K562 (cell line): Measurements from ENCODE around the gene ANAPC16. TPM values are rescaled to one million over a fixed set of nuclear protein-coding genes. Genes with fewer than 3 reads are reported as not detected.

Experiments used
- ARID1B ChIP-seq: fragments of 450-650 bp; IDR thresholded peaks from 2 replicates; pipeline ENCODE4 v1.6.1; 2016; ENCODE audit warnings: antibody characterized with exemption, mild to moderate bottlenecking, inconsistent platforms
- EWSR1 ChIP-seq: fragments of 450-650 bp; IDR thresholded peaks from 2 replicates; pipeline ENCODE4 v1.6.1; 2018; ENCODE audit warnings: borderline replicate concordance, mild to moderate bottlenecking, low read depth, moderate library complexity; ENCODE audit not compliant: partially characterized antibody
- FIP1L1 ChIP-seq: fragments of 200-400 bp; formaldehyde crosslinking; IDR thresholded peaks from 2 replicates; pipeline ENCODE4 v1.6.1; 2018; ENCODE audit warnings: mild to moderate bottlenecking, low read depth, low read length; ENCODE audit not compliant: poor library complexity, severe bottlenecking
- FOXA1 ChIP-seq: fragments of 450-650 bp; IDR thresholded peaks from 2 replicates; pipeline ENCODE4 v1.6.1; 2016; ENCODE audit warnings: mild to moderate bottlenecking, borderline replicate concordance
- POLR2A ChIP-seq: fragments of 450-650 bp; conservative IDR thresholded peaks from 2 replicates; pipeline ENCODE4 v1.6.1; 2016
- SNRNP70 ChIP-seq: fragments of 200-400 bp; formaldehyde crosslinking; optimal IDR thresholded peaks from 2 replicates; pipeline ENCODE3; 2017; ENCODE audit warnings: low read depth, low read length
- TGIF2 ChIP-seq: sonication (generic); formaldehyde crosslinking; IDR thresholded peaks from 2 replicates; pipeline ENCODE4 v1.8.1; 2022; ENCODE audit warnings: mild to moderate bottlenecking, missing genetic modification reagents, moderate library complexity
- ZNF699 ChIP-seq: fragments of 250-450 bp; sonication (Bioruptor Pico); IDR thresholded peaks from 2 replicates; pipeline ENCODE4 v1.8.0; 2021; ENCODE audit warnings: mild to moderate bottlenecking, moderate library complexity; ENCODE audit not compliant: insufficient replicate concordance
- polyA plus RNA-seq, 8 experiments: library from polyadenylated mRNA; depleted of rRNA in 4 of 8; stranded (reverse) in 5 of 8; unstranded in 3 of 8; fragments of >200 nt; fragmentation: Nextera tagmentation in 2 of 8; fragmentation: Illumina TruSeq in 1 of 8; extraction: Ambion mirVana in 2 of 8; extraction: Trizol in 1 of 8; gene quantifications; 2 replicates each; pipeline versions ENCODE4 v1.2.1 to v1.2.3, GENCODE V29; 2011 to 2014; ENCODE audit warnings: inconsistent platforms in 1 of 8, missing spikeins in 1 of 8
- total RNA-seq, 7 experiments: library from RNA; depleted of rRNA in 6 of 7; stranded (reverse); fragments of >200 nt in 6 of 7; fragmentation: Illumina TruSeq in 2 of 7; extraction: Trizol in 2 of 7; gene quantifications; 2 replicates each; pipeline versions ENCODE4 v1.2.1 to v1.2.3, GENCODE V29; 2011 to 2021; ENCODE audit warnings: low replicate concordance in 1 of 7
- TF ChIP-seq, protein P1 (sequence below), 2 experiments: fragments of 450-650 bp; conservative IDR thresholded peaks; 2 replicates each; pipeline ENCODE4 v1.6.1; 2017; ENCODE audit warnings: mild to moderate bottlenecking in 2 of 2, moderate library complexity in 2 of 2
- TF ChIP-seq, protein P2 (sequence below): sonication (generic); formaldehyde crosslinking; IDR thresholded peaks from 2 replicates; pipeline ENCODE4 v1.8.0; 2023; ENCODE audit warnings: mild to moderate bottlenecking, missing genetic modification reagents
- TF ChIP-seq, protein P3 (sequence below): sonication (generic); formaldehyde crosslinking; IDR thresholded peaks from 2 replicates; pipeline ENCODE4 v1.8.1; 2023; ENCODE audit warnings: mild to moderate bottlenecking, missing genetic modification reagents, moderate library complexity

ANAPC16 gene
- total and polyA plus RNA-seq, 9 of the 15 experiments (the other 6 are each of a cell fraction or from before 2014, with no cell fraction given) = 42.6 to 208 (median 108) TPM

DNA sequence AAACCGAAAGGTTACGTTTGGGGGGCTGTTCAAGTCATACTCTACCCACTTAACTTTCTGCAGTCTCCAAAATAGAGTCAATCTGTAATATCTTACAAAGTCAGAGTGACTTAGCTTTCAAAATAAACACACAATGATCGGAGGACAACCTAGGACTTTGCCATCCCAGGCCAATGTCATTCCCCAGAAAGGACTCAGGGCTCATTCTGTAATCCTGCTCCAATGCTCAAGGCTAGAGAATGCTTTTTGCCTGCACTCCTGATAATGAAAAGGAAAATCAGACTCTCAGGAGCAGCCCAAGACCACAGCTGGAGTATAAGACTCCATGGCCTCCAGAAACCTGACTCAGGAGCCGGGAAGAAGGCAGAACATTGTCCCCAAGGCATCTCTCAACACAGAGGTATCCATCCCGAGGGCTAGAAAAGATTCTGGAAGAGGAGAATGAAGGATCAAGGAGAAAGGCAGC, 28.8 kb downstream of the ANAPC16 start (continued):
- TF ChIP-seq, protein P1, sequence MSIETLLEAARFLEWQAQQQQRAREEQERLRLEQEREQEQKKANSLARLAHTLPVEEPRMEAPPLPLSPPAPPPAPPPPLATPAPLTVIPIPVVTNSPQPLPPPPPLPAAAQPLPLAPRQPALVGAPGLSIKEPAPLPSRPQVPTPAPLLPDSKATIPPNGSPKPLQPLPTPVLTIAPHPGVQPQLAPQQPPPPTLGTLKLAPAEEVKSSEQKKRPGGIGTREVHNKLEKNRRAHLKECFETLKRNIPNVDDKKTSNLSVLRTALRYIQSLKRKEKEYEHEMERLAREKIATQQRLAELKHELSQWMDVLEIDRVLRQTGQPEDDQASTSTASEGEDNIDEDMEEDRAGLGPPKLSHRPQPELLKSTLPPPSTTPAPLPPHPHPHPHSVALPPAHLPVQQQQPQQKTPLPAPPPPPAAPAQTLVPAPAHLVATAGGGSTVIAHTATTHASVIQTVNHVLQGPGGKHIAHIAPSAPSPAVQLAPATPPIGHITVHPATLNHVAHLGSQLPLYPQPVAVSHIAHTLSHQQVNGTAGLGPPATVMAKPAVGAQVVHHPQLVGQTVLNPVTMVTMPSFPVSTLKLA (conservative IDR thresholded peaks at IDR 0.05) = 0 out of 4 replicates have a peak, but pooled peaks of 1 of the 2 experiments have one; percentile 10
- TF ChIP-seq SNRNP70 (no peak), FOXA1 (no peak), EWSR1 (no peak), FIP1L1 (no peak), TGIF2 (CRISPR knock-in tag) (no peak), POLR2A (no peak), ZNF699 (CRISPR knock-in tag) (no peak), ARID1B (no peak)
- TF ChIP-seq, protein P2, sequence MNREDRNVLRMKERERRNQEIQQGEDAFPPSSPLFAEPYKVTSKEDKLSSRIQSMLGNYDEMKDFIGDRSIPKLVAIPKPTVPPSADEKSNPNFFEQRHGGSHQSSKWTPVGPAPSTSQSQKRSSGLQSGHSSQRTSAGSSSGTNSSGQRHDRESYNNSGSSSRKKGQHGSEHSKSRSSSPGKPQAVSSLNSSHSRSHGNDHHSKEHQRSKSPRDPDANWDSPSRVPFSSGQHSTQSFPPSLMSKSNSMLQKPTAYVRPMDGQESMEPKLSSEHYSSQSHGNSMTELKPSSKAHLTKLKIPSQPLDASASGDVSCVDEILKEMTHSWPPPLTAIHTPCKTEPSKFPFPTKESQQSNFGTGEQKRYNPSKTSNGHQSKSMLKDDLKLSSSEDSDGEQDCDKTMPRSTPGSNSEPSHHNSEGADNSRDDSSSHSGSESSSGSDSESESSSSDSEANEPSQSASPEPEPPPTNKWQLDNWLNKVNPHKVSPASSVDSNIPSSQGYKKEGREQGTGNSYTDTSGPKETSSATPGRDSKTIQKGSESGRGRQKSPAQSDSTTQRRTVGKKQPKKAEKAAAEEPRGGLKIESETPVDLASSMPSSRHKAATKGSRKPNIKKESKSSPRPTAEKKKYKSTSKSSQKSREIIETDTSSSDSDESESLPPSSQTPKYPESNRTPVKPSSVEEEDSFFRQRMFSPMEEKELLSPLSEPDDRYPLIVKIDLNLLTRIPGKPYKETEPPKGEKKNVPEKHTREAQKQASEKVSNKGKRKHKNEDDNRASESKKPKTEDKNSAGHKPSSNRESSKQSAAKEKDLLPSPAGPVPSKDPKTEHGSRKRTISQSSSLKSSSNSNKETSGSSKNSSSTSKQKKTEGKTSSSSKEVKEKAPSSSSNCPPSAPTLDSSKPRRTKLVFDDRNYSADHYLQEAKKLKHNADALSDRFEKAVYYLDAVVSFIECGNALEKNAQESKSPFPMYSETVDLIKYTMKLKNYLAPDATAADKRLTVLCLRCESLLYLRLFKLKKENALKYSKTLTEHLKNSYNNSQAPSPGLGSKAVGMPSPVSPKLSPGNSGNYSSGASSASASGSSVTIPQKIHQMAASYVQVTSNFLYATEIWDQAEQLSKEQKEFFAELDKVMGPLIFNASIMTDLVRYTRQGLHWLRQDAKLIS (CRISPR knock-in tag) = no peak
- TF ChIP-seq, protein P3, sequence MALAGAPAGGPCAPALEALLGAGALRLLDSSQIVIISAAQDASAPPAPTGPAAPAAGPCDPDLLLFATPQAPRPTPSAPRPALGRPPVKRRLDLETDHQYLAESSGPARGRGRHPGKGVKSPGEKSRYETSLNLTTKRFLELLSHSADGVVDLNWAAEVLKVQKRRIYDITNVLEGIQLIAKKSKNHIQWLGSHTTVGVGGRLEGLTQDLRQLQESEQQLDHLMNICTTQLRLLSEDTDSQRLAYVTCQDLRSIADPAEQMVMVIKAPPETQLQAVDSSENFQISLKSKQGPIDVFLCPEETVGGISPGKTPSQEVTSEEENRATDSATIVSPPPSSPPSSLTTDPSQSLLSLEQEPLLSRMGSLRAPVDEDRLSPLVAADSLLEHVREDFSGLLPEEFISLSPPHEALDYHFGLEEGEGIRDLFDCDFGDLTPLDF (CRISPR knock-in tag) = 0 out of 2 replicates have a peak, but pooled peaks have one; percentile 20
